Limb (tissue), 2 donors: ENCODE results near the gene MPC1.
A peak's percentile ranks its signal among the peaks of the same experiment; 100 is the strongest.

ENCODE experiments used
- DNase-seq, 2 donors: peaks; one replicate each; pipeline ENCODE4 v3.0.0-alpha.2; 2016; ENCODE audit errors: extremely low spot score in 2 of 2

The MPC1 gene

GRCh38 chr6:166382933-166383801, at the start of gene MPC1:
MPC1 (minus strand) TSS chr6:166382940; CDS start chr6:166382876, 64 bp downstream.
- peak; percentile 96 to 99 for DNase-seq

GRCh38 chr6:166430269-166430668, 47.5 kb upstream of the MPC1 start:
- no peak for DNase-seq

GRCh38 chr6:166424431-166424830, 41.7 kb upstream of the MPC1 start:
- DNase-seq: no peak

- DNase-seq: no peak
Measured at GRCh38 chr6:166423781-166424180, 41.0 kb upstream of the MPC1 start.

GRCh38 chr6:166423051-166423745, 40.5 kb upstream of the MPC1 start:
- DNase-seq: no peak

GRCh38 chr6:166422201-166422940, 39.6 kb upstream of the MPC1 start:
- no peak for DNase-seq

GRCh38 chr6:166420351-166420750, 37.6 kb upstream of the MPC1 start:
- DNase-seq: no peak

GRCh38 chr6:166419717-166420116, 37.0 kb upstream of the MPC1 start:
- DNase-seq: no peak

- no peak for DNase-seq
Measured at GRCh38 chr6:166419286-166419685, 36.5 kb upstream of the MPC1 start.

- no peak for DNase-seq
Measured at GRCh38 chr6:166418691-166419143, 36.0 kb upstream of the MPC1 start.

- DNase-seq: no peak
Measured at GRCh38 chr6:166417285-166417691, 34.5 kb upstream of the MPC1 start.

GRCh38 chr6:166415833-166416347, 33.1 kb upstream of the MPC1 start:
- DNase-seq: no peak

GRCh38 chr6:166415306-166415705, 32.6 kb upstream of the MPC1 start:
- DNase-seq: no peak

- DNase-seq: no peak
Measured at GRCh38 chr6:166413491-166413951, 30.8 kb upstream of the MPC1 start.

- no peak for DNase-seq
Measured at GRCh38 chr6:166412911-166413384, 30.2 kb upstream of the MPC1 start.

- DNase-seq: no peak
Measured at GRCh38 chr6:166412156-166412910, 29.6 kb upstream of the MPC1 start.

GRCh38 chr6:166411721-166412151, 29.0 kb upstream of the MPC1 start:
- no peak for DNase-seq

- DNase-seq: no peak
Measured at GRCh38 chr6:166411271-166411670, 28.5 kb upstream of the MPC1 start.

GRCh38 chr6:166410426-166410935, 27.7 kb upstream of the MPC1 start:
- no peak for DNase-seq
